ENCODE measurements around the gene NINJ2. TPM values are rescaled to one million over a fixed set of nuclear protein-coding genes. Genes with fewer than 3 reads are reported as not detected.
A peak's percentile ranks its signal among the peaks of the same experiment; 100 is the strongest.
"Not testable (repeated sequence)": the region's sequence is repeated elsewhere in the genome, so short reads cannot be mapped to it uniquely, and the experiment has no call there.

NINJ2 gene
- polyA plus RNA-seq, 1 of the 3 experiments (the other 2 are of a cell fraction) = 0.07 TPM

DNA sequence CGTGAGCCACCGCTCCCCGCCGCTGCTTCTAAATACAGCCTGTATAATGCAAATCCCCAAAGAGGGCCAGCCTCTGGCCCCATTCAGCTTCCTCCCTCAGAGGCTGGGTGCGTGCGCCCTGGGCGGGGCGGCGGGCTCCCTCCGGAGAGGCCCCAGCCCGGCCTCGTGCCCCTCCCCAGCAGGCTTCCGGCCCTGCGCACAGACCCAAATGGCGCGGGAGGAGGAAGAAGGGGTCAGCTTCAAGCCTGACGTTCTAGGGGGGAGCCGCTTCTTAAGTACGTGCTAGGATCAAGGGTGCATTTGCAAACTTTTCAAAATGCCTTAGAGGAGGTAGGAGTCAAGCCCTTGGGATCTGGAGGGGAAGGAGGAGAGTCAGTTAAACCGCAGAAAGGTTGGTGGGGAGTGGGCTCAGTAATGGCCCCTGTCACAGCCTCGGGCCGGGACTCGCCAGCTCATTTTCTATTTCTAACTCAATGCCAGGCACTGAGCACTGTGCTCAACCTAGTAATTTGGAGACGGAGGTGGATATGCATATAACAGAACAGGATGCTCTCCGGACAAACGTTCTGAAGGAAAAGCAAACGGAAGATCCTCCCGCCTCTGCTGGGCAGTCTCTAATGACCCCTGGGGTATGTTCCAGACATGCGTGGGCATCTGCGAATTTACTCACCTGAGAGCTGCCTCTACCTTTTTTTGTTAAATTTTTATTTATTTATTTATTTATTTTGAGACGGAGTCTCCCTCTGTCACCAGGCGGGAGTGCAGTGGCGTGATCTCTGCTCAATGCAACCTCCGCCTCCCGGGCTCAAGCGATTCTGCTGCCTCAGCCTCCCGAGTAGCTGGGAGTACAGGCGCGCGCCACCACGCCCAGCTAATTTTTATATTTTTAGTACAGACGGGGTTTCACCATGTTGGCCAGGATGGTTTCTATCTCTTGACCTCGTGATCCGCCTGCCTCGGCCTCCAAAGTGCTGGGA, 32.3 kb downstream of the NINJ2 start:
- ChIA-PET CTCF (interaction anchor here (0.7 to 1.1 kb wide), 4 partner anchors 19 to 1003 kb away, joined by 3 read pairs; no protein-coding TSS in a partner anchor), POLR2A (no interaction called here)
- Histone ChIP-seq H3K79me2 (ENCODE audit: insufficient read depth) (no peaks in the 10 kb centered on the region), H3K4me2 (no peak overlapping the region), H3K4me3 (ENCODE audit: low read depth in 2 of 2, low read length in 1 of 2) (no peak overlapping the region), H3K27ac (ENCODE audit: low read depth in 2 of 2, low read length in 1 of 2) (peak overlapping the region; percentile 65 to 77; a peak in 3 of 4 replicates), H2AFZ (ENCODE audit: low read depth) (peak overlapping the region; percentile 83; the same call in 1 of the 2 replicates), H3K9ac (no peak overlapping the region; the same call in 1 of the 2 replicates), H3K27me3 (ENCODE audit: insufficient read depth) (no peaks in the 10 kb centered on the region), H3K9me2 (no peaks in the 10 kb centered on the region), H3K9me3 (no peaks in the 10 kb centered on the region), H3F3A (replicated peaks; ENCODE audit: insufficient read depth) (peaks cover 8% of the 10 kb centered on the region), H4K20me1 (ENCODE audit: insufficient read depth) (no peaks in the 10 kb centered on the region), H3K4me1 (ENCODE audit: control insufficient read depth in 1 of 2, insufficient read depth in 2 of 2, low read depth in 1 of 2, low read length in 1 of 2) (peaks cover 4 to 6% of the 10 kb centered on the region in 2 experiments; a peak in 2 of 4 replicates), H3K36me3 (replicated peaks in 1 of 2; ENCODE audit: control insufficient read depth in 1 of 2, insufficient read depth in 2 of 2, low read length in 1 of 2) (no peaks in the 10 kb centered on the region)
- 95% methylated on average over 44 of the region's 45 CpGs for WGBS (ENCODE audit: low lambda C conversion rate)
- DNase-seq = no peak
- no peak for TF ChIP-seq EZH2phosphoT487 (IDR thresholded peaks at IDR 0.05; ENCODE audit: borderline replicate concordance, low read depth)
- TF ChIP-seq TEAD4 (IDR thresholded peaks at IDR 0.05; ENCODE audit: borderline replicate concordance, insufficient read depth) = no peak
- no peak for TF ChIP-seq NFIC (IDR thresholded peaks at IDR 0.05; ENCODE audit: borderline replicate concordance)
- TF ChIP-seq MXI1 (IDR thresholded peaks at IDR 0.05; ENCODE audit: low read depth, low read length) = no peak
- no peak for TF ChIP-seq SIN3A (IDR thresholded peaks at IDR 0.05; ENCODE audit: borderline replicate concordance, low read depth, low read length)
- no peak for TF ChIP-seq ELF1 (IDR thresholded peaks at IDR 0.05)
- TF ChIP-seq TCF12 (IDR thresholded peaks at IDR 0.05) = no peak
- TF ChIP-seq, protein P1, sequence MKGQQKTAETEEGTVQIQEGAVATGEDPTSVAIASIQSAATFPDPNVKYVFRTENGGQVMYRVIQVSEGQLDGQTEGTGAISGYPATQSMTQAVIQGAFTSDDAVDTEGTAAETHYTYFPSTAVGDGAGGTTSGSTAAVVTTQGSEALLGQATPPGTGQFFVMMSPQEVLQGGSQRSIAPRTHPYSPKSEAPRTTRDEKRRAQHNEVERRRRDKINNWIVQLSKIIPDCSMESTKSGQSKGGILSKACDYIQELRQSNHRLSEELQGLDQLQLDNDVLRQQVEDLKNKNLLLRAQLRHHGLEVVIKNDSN (IDR thresholded peaks at IDR 0.05; ENCODE audit: borderline replicate concordance, low read depth) = no peak
- no peak for TF ChIP-seq FOXJ3 (CRISPR knock-in tag; IDR thresholded peaks at IDR 0.05)
- TF ChIP-seq, protein P2, sequence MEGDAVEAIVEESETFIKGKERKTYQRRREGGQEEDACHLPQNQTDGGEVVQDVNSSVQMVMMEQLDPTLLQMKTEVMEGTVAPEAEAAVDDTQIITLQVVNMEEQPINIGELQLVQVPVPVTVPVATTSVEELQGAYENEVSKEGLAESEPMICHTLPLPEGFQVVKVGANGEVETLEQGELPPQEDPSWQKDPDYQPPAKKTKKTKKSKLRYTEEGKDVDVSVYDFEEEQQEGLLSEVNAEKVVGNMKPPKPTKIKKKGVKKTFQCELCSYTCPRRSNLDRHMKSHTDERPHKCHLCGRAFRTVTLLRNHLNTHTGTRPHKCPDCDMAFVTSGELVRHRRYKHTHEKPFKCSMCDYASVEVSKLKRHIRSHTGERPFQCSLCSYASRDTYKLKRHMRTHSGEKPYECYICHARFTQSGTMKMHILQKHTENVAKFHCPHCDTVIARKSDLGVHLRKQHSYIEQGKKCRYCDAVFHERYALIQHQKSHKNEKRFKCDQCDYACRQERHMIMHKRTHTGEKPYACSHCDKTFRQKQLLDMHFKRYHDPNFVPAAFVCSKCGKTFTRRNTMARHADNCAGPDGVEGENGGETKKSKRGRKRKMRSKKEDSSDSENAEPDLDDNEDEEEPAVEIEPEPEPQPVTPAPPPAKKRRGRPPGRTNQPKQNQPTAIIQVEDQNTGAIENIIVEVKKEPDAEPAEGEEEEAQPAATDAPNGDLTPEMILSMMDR (IDR thresholded peaks at IDR 0.05) = no peak
- TF ChIP-seq SMC3 (IDR thresholded peaks at IDR 0.05; ENCODE audit: low read depth, low read length) = no peak
- TF ChIP-seq, protein P3, sequence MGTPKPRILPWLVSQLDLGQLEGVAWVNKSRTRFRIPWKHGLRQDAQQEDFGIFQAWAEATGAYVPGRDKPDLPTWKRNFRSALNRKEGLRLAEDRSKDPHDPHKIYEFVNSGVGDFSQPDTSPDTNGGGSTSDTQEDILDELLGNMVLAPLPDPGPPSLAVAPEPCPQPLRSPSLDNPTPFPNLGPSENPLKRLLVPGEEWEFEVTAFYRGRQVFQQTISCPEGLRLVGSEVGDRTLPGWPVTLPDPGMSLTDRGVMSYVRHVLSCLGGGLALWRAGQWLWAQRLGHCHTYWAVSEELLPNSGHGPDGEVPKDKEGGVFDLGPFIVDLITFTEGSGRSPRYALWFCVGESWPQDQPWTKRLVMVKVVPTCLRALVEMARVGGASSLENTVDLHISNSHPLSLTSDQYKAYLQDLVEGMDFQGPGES (IDR thresholded peaks at IDR 0.05; ENCODE audit: low read depth, low read length) = no peak
- TF ChIP-seq RXRA (IDR thresholded peaks at IDR 0.05; ENCODE audit: borderline replicate concordance, low read depth) = no peak
- no peak for TF ChIP-seq RAD21 (IDR thresholded peaks at IDR 0.05; ENCODE audit: low read length)
- TF ChIP-seq POLR2AphosphoS5 (IDR thresholded peaks at IDR 0.05; ENCODE audit: low read depth, low read length) = no peak
- no peak for TF ChIP-seq FOSL2 (IDR thresholded peaks at IDR 0.05; ENCODE audit: borderline replicate concordance, low read depth)

DNA sequence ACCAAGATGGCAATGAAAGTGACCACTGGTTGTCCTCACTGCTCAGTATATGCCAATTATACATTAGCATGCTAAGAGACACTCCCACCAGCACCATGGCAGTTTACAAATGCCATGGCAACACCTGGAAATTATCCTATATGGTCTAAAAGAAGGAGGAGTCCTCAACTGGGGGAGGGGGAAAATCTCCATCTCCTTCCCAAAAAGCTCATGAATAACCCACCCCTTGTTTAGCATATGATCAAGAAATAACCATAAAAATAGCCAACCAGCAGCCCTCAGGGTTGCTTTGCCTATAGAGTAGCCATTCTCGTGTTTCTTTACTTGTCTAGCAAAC, 34.5 kb downstream of the NINJ2 start:
- H3K4me2 ChIP-seq; DNase-seq; H3K36me3 ChIP-seq (replicated peaks in 1 of 2; ENCODE audit: control insufficient read depth in 1 of 2, insufficient read depth in 2 of 2, low read length in 1 of 2); H3K9me3 ChIP-seq; H3K9me2 ChIP-seq; H4K20me1 ChIP-seq (ENCODE audit: insufficient read depth); H3K4me1 ChIP-seq (ENCODE audit: control insufficient read depth in 1 of 2, insufficient read depth in 2 of 2, low read depth in 1 of 2, low read length in 1 of 2); H3K27ac ChIP-seq (ENCODE audit: low read depth in 2 of 2, low read length in 1 of 2); H2AFZ ChIP-seq (ENCODE audit: low read depth); H3K79me2 ChIP-seq (ENCODE audit: insufficient read depth); CTCF ChIA-PET; H3K27me3 ChIP-seq (ENCODE audit: insufficient read depth); POLR2A ChIA-PET; H3K4me3 ChIP-seq (ENCODE audit: low read depth in 2 of 2, low read length in 1 of 2); H3F3A ChIP-seq (replicated peaks; ENCODE audit: insufficient read depth); H3K9ac ChIP-seq: not testable (repeated sequence)
- WGBS (ENCODE audit: low lambda C conversion rate) = 80% methylated on average over 1 of the region's 1 CpG
